ENCODE measurements around the gene HUNK. TPM values are rescaled to one million over a fixed set of nuclear protein-coding genes. Genes with fewer than 3 reads are reported as not detected.

HUNK gene
- total and polyA plus RNA-seq, 2 of the 8 experiments (the other 6 are each of a cell fraction or from before 2014, with no cell fraction given) = 1.9 to 10.2 TPM

- TF ChIP-seq CTCF (IDR thresholded peaks at IDR 0.05; ENCODE audit: control extremely low read depth in 1 of 3, insufficient read depth in 1 of 3, low read depth in 1 of 3, low read length in 3 of 3) (no peak), BCL11A (IDR thresholded peaks at IDR 0.05; ENCODE audit: low read depth in 2 of 2, low read length in 2 of 2) (no peak)
These were observed 3.1 kb upstream of the HUNK start (continued) for GRCh38 chr21:31869750-31870149.
